ENCODE measurements around the gene PLA2G12A. TPM values are rescaled to one million over a fixed set of nuclear protein-coding genes. Genes with fewer than 3 reads are reported as not detected.

The PLA2G12A gene
- polyA plus RNA-seq, 1 of the 3 experiments (the other 2 are of a cell fraction): 7.9 TPM

- no peak overlapping the region for H3K9ac ChIP-seq
- no peaks in the 10 kb centered on the region for H3K27me3 ChIP-seq (ENCODE audit: insufficient read depth)
- H3K27ac ChIP-seq (ENCODE audit: low read depth in 2 of 2, low read length in 1 of 2): no peak overlapping the region
- no peaks in the 10 kb centered on the region for H3K4me1 ChIP-seq (ENCODE audit: control insufficient read depth in 1 of 2, insufficient read depth in 2 of 2, low read depth in 1 of 2, low read length in 1 of 2)
- no peak overlapping the region for H3K4me3 ChIP-seq (ENCODE audit: low read depth in 2 of 2, low read length in 1 of 2)
- no peaks in the 10 kb centered on the region for H4K20me1 ChIP-seq (ENCODE audit: insufficient read depth)
- 100% methylated on average over 1 of the region's 1 CpG for WGBS (ENCODE audit: low lambda C conversion rate)
- H3K9me3 ChIP-seq: no peaks in the 10 kb centered on the region
- H3K79me2 ChIP-seq (ENCODE audit: insufficient read depth): no peaks in the 10 kb centered on the region
- H3F3A ChIP-seq (replicated peaks; ENCODE audit: insufficient read depth): no peaks in the 10 kb centered on the region
- CTCF ChIA-PET: no interaction called here
- DNase-seq: no peak
- no peaks in the 10 kb centered on the region for H3K36me3 ChIP-seq (replicated peaks in 1 of 2; ENCODE audit: control insufficient read depth in 1 of 2, insufficient read depth in 2 of 2, low read length in 1 of 2)
- POLR2A ChIA-PET: no interaction called here
- H2AFZ ChIP-seq (ENCODE audit: low read depth): no peak overlapping the region
- TF ChIP-seq JUND (IDR thresholded peaks at IDR 0.05) (no peak), FOXJ3 (CRISPR knock-in tag; IDR thresholded peaks at IDR 0.05) (no peak), NFIC (IDR thresholded peaks at IDR 0.05; ENCODE audit: borderline replicate concordance) (no peak), GATA2 (CRISPR knock-in tag; IDR thresholded peaks at IDR 0.05) (no peak), FOXM1 (IDR thresholded peaks at IDR 0.05; ENCODE audit: low read depth) (no peak), MXI1 (IDR thresholded peaks at IDR 0.05; ENCODE audit: low read depth, low read length) (no peak), YY1 (IDR thresholded peaks at IDR 0.05; ENCODE audit: low read depth) (no peak), MEF2A (IDR thresholded peaks at IDR 0.05; ENCODE audit: borderline replicate concordance, low read depth) (no peak), RAD21 (IDR thresholded peaks at IDR 0.05; ENCODE audit: low read length) (no peak), TCF12 (IDR thresholded peaks at IDR 0.05) (no peak), CHD2 (IDR thresholded peaks at IDR 0.05; ENCODE audit: low read length, partially characterized antibody) (no peak), ZBTB33 (IDR thresholded peaks at IDR 0.05; ENCODE audit: borderline replicate concordance, low read depth) (no peak)
- TF ChIP-seq, protein P1, sequence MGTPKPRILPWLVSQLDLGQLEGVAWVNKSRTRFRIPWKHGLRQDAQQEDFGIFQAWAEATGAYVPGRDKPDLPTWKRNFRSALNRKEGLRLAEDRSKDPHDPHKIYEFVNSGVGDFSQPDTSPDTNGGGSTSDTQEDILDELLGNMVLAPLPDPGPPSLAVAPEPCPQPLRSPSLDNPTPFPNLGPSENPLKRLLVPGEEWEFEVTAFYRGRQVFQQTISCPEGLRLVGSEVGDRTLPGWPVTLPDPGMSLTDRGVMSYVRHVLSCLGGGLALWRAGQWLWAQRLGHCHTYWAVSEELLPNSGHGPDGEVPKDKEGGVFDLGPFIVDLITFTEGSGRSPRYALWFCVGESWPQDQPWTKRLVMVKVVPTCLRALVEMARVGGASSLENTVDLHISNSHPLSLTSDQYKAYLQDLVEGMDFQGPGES (IDR thresholded peaks at IDR 0.05; ENCODE audit: low read depth, low read length): no peak
- TF ChIP-seq, protein P2, sequence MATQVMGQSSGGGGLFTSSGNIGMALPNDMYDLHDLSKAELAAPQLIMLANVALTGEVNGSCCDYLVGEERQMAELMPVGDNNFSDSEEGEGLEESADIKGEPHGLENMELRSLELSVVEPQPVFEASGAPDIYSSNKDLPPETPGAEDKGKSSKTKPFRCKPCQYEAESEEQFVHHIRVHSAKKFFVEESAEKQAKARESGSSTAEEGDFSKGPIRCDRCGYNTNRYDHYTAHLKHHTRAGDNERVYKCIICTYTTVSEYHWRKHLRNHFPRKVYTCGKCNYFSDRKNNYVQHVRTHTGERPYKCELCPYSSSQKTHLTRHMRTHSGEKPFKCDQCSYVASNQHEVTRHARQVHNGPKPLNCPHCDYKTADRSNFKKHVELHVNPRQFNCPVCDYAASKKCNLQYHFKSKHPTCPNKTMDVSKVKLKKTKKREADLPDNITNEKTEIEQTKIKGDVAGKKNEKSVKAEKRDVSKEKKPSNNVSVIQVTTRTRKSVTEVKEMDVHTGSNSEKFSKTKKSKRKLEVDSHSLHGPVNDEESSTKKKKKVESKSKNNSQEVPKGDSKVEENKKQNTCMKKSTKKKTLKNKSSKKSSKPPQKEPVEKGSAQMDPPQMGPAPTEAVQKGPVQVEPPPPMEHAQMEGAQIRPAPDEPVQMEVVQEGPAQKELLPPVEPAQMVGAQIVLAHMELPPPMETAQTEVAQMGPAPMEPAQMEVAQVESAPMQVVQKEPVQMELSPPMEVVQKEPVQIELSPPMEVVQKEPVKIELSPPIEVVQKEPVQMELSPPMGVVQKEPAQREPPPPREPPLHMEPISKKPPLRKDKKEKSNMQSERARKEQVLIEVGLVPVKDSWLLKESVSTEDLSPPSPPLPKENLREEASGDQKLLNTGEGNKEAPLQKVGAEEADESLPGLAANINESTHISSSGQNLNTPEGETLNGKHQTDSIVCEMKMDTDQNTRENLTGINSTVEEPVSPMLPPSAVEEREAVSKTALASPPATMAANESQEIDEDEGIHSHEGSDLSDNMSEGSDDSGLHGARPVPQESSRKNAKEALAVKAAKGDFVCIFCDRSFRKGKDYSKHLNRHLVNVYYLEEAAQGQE (IDR thresholded peaks at IDR 0.05; ENCODE audit: low read depth, low read length): no peak
- no peak overlapping the region for H3K4me2 ChIP-seq
- H3K9me2 ChIP-seq: no peaks in the 10 kb centered on the region
These were observed 53.0 kb downstream of the PLA2G12A start for GRCh38 chr4:109676886-109677285.

Data from SK-N-SH (cell line).